Measurements from ENCODE around the gene PLXNA4. TPM values are rescaled to one million over a fixed set of nuclear protein-coding genes. Genes with fewer than 3 reads are reported as not detected.

Gene PLXNA4
- polyA plus RNA-seq, 1 experiment, result 0.22 TPM

DNA sequence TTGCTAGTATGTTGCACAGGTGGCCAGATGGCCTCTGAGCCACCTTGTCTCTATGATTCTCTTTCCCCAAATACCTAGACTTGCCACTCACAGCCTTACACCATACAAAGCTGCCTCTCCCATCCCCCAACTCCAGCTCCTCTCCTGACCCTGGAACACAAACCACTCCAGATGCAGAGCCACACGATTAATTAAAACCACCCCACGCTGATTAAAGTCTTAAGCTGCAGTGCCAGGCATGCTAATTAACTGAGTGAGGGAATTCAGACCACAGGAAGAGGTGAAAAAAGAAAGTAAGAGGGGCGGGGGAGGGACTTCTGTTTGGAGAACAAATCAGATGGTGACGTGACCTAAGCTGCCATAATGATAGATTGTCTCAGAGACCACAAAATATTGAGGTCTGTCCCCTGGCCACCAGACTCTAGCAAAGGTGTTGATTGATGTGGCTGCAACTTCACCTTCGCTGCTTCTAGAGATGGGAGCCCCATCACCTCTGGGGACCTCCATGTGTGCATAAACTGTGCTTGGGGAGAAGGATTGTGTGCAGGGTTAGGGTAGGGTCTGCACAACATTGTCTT is 331.3 kb downstream of the PLXNA4 start:
- DNase-seq (ENCODE audit: low read depth), result no peak

GRCh38 chr7:132243463-132243862 is 332.8 kb downstream of the PLXNA4 start:
- Histone ChIP-seq H3K27me3 (ENCODE audit: control insufficient read depth, insufficient read depth, low read length) (no peaks in the 10 kb centered on the region), H3K4me3 (ENCODE audit: low read depth, low read length) (no peak overlapping the region), H3K36me3 (ENCODE audit: control insufficient read depth, insufficient read depth, low read length) (no peaks in the 10 kb centered on the region)
- TF ChIP-seq, protein P1, sequence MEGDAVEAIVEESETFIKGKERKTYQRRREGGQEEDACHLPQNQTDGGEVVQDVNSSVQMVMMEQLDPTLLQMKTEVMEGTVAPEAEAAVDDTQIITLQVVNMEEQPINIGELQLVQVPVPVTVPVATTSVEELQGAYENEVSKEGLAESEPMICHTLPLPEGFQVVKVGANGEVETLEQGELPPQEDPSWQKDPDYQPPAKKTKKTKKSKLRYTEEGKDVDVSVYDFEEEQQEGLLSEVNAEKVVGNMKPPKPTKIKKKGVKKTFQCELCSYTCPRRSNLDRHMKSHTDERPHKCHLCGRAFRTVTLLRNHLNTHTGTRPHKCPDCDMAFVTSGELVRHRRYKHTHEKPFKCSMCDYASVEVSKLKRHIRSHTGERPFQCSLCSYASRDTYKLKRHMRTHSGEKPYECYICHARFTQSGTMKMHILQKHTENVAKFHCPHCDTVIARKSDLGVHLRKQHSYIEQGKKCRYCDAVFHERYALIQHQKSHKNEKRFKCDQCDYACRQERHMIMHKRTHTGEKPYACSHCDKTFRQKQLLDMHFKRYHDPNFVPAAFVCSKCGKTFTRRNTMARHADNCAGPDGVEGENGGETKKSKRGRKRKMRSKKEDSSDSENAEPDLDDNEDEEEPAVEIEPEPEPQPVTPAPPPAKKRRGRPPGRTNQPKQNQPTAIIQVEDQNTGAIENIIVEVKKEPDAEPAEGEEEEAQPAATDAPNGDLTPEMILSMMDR (IDR thresholded peaks at IDR 0.05; ENCODE audit: insufficient read depth, low read depth, low read length), result no peak
- ChIA-PET CTCF (interaction anchor here (1.2 to 1.8 kb wide), 3 partner anchors 10 to 384 kb away, joined by 3 read pairs; no protein-coding TSS in a partner anchor), POLR2A (no interaction called here)
- no peak for DNase-seq (ENCODE audit: low read depth)

More for the DNA sequence above, 331.3 kb downstream of the PLXNA4 start:
- no peak overlapping the region for H3K4me3 ChIP-seq (ENCODE audit: low read depth, low read length)
- POLR2A ChIA-PET, result no interaction called here
- TF ChIP-seq, protein P1 (IDR thresholded peaks at IDR 0.05; ENCODE audit: insufficient read depth, low read depth, low read length), result no peak
- CTCF ChIA-PET, result interaction anchor here (1.0 to 1.8 kb wide), 2 partner anchors 8 to 300 kb away, joined by 3 read pairs; no protein-coding TSS in a partner anchor
- H3K36me3 ChIP-seq (ENCODE audit: control insufficient read depth, insufficient read depth, low read length), result no peaks in the 10 kb centered on the region
- no peaks in the 10 kb centered on the region for H3K27me3 ChIP-seq (ENCODE audit: control insufficient read depth, insufficient read depth, low read length)

DNA sequence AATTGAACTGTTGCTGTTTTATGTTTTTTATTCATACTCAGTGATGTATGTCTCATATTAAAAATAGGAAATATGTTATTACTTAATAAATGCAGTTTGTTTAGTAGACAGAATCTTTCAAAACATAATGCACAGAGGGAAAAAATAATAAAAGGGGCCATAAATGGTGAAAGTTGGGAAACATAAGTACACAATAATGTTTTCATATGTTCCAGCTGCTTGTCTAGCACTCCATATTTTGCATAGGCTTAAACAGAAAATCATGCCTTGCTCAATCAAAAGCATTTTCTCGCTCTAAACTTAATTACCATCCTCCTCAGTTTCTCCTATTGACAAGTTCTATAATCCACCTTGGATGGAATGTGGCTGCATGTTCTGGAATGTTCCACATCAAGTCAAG is 333.2 kb downstream of the PLXNA4 start:
- TF ChIP-seq, protein P1 (IDR thresholded peaks at IDR 0.05; ENCODE audit: insufficient read depth, low read depth, low read length), result no peak
- H3K27me3 ChIP-seq (ENCODE audit: control insufficient read depth, insufficient read depth, low read length), result no peaks in the 10 kb centered on the region
- no peak for DNase-seq (ENCODE audit: low read depth)
- POLR2A ChIA-PET, result no interaction called here
- no peak overlapping the region for H3K4me3 ChIP-seq (ENCODE audit: low read depth, low read length)
- H3K36me3 ChIP-seq (ENCODE audit: control insufficient read depth, insufficient read depth, low read length), result no peaks in the 10 kb centered on the region
- CTCF ChIA-PET, result interaction anchor here (1.2 to 1.4 kb wide), 2 partner anchors 75 to 384 kb away, joined by 3 read pairs; no protein-coding TSS in a partner anchor

- no peak overlapping the region for H3K4me3 ChIP-seq (ENCODE audit: low read depth, low read length)
- H3K27me3 ChIP-seq (ENCODE audit: control insufficient read depth, insufficient read depth, low read length), result no peaks in the 10 kb centered on the region
- no peaks in the 10 kb centered on the region for H3K36me3 ChIP-seq (ENCODE audit: control insufficient read depth, insufficient read depth, low read length)
- DNase-seq (ENCODE audit: low read depth), result no peak
- POLR2A ChIA-PET, result no interaction called here
- TF ChIP-seq, protein P1 (IDR thresholded peaks at IDR 0.05; ENCODE audit: insufficient read depth, low read depth, low read length), result no peak
- CTCF ChIA-PET, result interaction anchor here (1.4 kb wide), 1 partner anchor 383 kb away, joined by 3 read pairs; no protein-coding TSS in a partner anchor
Measured at GRCh38 chr7:132242192-132242812, 334.0 kb downstream of the PLXNA4 start.

GRCh38 chr7:132240821-132241422 is 335.3 kb downstream of the PLXNA4 start:
- no peak for DNase-seq (ENCODE audit: low read depth)
- Histone ChIP-seq H3K36me3 (ENCODE audit: control insufficient read depth, insufficient read depth, low read length) (no peaks in the 10 kb centered on the region), H3K27me3 (ENCODE audit: control insufficient read depth, insufficient read depth, low read length) (no peaks in the 10 kb centered on the region), H3K4me3 (ENCODE audit: low read depth, low read length) (no peak overlapping the region)
- ChIA-PET POLR2A (no interaction called here), CTCF (no interaction called here)
- TF ChIP-seq, protein P1 (IDR thresholded peaks at IDR 0.05; ENCODE audit: insufficient read depth, low read depth, low read length), result no peak
